ENCODE measurements around the gene HSBP1.

DNA sequence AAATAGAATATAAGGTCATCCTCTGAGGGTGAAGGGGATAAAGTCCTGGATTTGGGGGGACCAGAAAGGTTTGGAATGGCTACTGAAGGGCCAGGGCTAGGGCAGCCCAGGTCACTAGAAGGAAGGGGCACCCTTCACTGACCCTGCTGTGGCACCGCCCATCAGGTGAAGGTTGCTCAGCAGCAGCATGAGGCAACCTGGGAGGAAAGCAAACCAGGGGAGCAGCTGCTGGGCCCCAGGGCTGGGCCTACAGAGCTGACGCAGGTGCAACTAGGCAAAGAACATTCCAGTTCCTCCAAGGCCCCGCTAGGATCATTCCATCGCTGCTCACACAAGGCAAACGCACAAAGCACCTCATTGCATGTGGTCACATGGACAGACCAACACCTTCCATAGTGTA is 3.4 kb upstream of the HSBP1 start:
- no peak for TF ChIP-seq MAFK (IDR thresholded peaks at IDR 0.05; ENCODE audit: low read depth, low read length)
- no peak for TF ChIP-seq POLR2A (IDR thresholded peaks at IDR 0.05; ENCODE audit: low read depth, low read length)
- TF ChIP-seq, protein P1, sequence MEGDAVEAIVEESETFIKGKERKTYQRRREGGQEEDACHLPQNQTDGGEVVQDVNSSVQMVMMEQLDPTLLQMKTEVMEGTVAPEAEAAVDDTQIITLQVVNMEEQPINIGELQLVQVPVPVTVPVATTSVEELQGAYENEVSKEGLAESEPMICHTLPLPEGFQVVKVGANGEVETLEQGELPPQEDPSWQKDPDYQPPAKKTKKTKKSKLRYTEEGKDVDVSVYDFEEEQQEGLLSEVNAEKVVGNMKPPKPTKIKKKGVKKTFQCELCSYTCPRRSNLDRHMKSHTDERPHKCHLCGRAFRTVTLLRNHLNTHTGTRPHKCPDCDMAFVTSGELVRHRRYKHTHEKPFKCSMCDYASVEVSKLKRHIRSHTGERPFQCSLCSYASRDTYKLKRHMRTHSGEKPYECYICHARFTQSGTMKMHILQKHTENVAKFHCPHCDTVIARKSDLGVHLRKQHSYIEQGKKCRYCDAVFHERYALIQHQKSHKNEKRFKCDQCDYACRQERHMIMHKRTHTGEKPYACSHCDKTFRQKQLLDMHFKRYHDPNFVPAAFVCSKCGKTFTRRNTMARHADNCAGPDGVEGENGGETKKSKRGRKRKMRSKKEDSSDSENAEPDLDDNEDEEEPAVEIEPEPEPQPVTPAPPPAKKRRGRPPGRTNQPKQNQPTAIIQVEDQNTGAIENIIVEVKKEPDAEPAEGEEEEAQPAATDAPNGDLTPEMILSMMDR (conservative IDR thresholded peaks at IDR 0.05; ENCODE audit: low read depth, low read length): no peak
- no peak for TF ChIP-seq BHLHE40 (IDR thresholded peaks at IDR 0.05; ENCODE audit: low read depth, low read length)
